Endothelial cell of umbilical vein (primary cell): ENCODE measurements around the gene APC2.

ENCODE experiments used
- EZH2 ChIP-seq: IDR thresholded peaks from 2 replicates; pipeline ENCODE4 v1.6.1; 2012; ENCODE audit warnings: borderline replicate concordance, low read depth, mild to moderate bottlenecking, moderate library complexity, low read length, inconsistent platforms; ENCODE audit not compliant: severe bottlenecking
- FOS ChIP-seq: IDR thresholded peaks from 2 replicates; pipeline ENCODE4 v1.6.1; 2011; ENCODE audit warnings: mild to moderate bottlenecking, low read length, moderate library complexity, borderline replicate concordance; ENCODE audit not compliant: insufficient read depth
- JUN ChIP-seq: IDR thresholded peaks from 2 replicates; pipeline ENCODE4 v1.6.1; 2011; ENCODE audit warnings: borderline replicate concordance, low read depth; ENCODE audit not compliant: insufficient read length, insufficient read depth
- MAX ChIP-seq: IDR thresholded peaks from 2 replicates; pipeline ENCODE4 v1.6.1; 2011; ENCODE audit not compliant: insufficient read depth, insufficient read length
- MYC ChIP-seq: IDR thresholded peaks from one replicate; pipeline ENCODE4 v1.6.1; 2011; ENCODE audit warnings: mild to moderate bottlenecking, low read depth, low read length
- POLR2A ChIP-seq: IDR thresholded peaks from 2 replicates; pipeline ENCODE4 v1.6.1; 2012; ENCODE audit warnings: low read depth, mild to moderate bottlenecking, control low read depth, low read length
- POLR2AphosphoS5 ChIP-seq: IDR thresholded peaks from 2 replicates; pipeline ENCODE4 v1.6.1; 2012; ENCODE audit warnings: low read depth, mild to moderate bottlenecking, control low read depth, low read length, moderate library complexity; ENCODE audit not compliant: insufficient read depth
- TF ChIP-seq, protein P1 (sequence below), 2 donors: IDR thresholded peaks; 1 replicate in 1 of 2; 2 replicates in 1 of 2; pipeline ENCODE4 v1.5.1; 2011; ENCODE audit warnings: low read length in 2 of 2, mild to moderate bottlenecking in 2 of 2, moderate library complexity in 2 of 2, control low read depth in 1 of 2, inconsistent platforms in 1 of 2, low read depth in 1 of 2; ENCODE audit not compliant: insufficient read depth in 1 of 2; ENCODE audit errors: extremely low read depth in 1 of 2

- TF ChIP-seq JUN (no peak), POLR2A (no peak), EZH2 (no peak), MAX (no peak), FOS (no peak), POLR2AphosphoS5 (no peak), MYC (no peak)
- TF ChIP-seq, protein P1, sequence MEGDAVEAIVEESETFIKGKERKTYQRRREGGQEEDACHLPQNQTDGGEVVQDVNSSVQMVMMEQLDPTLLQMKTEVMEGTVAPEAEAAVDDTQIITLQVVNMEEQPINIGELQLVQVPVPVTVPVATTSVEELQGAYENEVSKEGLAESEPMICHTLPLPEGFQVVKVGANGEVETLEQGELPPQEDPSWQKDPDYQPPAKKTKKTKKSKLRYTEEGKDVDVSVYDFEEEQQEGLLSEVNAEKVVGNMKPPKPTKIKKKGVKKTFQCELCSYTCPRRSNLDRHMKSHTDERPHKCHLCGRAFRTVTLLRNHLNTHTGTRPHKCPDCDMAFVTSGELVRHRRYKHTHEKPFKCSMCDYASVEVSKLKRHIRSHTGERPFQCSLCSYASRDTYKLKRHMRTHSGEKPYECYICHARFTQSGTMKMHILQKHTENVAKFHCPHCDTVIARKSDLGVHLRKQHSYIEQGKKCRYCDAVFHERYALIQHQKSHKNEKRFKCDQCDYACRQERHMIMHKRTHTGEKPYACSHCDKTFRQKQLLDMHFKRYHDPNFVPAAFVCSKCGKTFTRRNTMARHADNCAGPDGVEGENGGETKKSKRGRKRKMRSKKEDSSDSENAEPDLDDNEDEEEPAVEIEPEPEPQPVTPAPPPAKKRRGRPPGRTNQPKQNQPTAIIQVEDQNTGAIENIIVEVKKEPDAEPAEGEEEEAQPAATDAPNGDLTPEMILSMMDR (IDR thresholded peaks at IDR 0.05; ENCODE audit: extremely low read depth in 1 of 2, insufficient read depth in 1 of 2, low read depth in 1 of 2, low read length in 2 of 2) = no peak
Measured at GRCh38 chr19:1438933-1439354, 11.0 kb upstream of the APC2 start.
